HG03439 (cell line): ENCODE data around the gene EGFL7.

Experiments used
- ATAC-seq: cut with Tn5 transposase; IDR thresholded peaks from one replicate; pipeline ENCODE4 v1.9.1; 2021; ENCODE audit warnings: mild to moderate bottlenecking, moderate library complexity; ENCODE audit not compliant: unreplicated experiment

The EGFL7 gene

GRCh38 chr9:136658849-136659535 lies 3.7 kb upstream of the EGFL7 start:
- no peak for ATAC-seq

DNA sequence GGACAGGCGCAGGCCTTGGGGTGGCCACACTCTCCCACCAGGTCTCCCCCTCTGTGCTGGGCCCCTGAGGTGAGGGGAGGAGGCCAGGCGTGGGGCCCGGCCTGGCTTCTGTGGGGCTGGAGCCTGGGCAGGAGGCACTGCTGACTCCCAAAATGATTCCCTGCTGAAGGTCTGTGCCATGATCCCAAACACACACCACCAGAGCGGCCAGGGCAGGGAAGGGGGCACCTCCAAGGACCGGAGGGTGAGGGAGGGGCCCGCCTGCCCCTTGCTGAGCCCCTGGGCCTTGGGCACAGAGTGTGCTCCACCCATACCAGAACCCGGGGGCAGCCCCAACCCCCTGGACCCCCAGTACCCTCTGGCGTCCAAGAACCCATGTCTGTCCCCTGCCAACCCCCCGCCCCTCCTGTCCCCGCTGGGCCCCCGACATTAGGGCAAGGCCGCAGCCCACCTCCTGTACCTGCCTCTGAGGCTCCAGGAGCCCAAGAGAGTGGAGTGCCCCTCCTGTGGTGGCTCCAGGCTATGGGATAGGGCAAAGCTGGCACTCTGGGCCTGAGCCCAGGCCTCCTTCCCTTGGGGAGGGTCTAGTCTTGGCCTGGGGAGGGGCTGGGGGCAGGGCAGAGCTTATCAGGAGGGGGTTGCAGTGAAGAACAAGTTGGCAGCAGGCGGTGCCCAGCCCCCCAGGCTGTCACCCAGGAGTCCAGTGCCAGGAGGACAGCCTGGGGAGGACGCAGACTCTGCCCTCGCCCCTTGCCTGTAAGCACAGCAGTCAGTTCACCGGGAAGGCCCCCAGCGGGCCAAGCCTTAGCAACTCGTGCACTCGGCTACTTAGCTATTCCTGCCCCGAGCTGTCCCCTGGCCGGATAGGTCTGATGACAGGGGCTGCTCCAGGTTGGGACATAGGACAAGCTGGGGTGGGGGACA lies 2.6 kb upstream of the EGFL7 start:
- no peak for ATAC-seq

- ATAC-seq = no peak
These were observed 1.7 kb upstream of the EGFL7 start for GRCh38 chr9:136660971-136661550.

GRCh38 chr9:136661641-136662325 lies 933 bp upstream of the EGFL7 start:
- no peak for ATAC-seq

GRCh38 chr9:136662326-136662655 lies 425 bp upstream of the EGFL7 start:
- no peak for ATAC-seq

- no peak for ATAC-seq
These were observed 1.5 kb downstream of the EGFL7 start for GRCh38 chr9:136664000-136664915.

- ATAC-seq = no peak
These were observed 2.5 kb downstream of the EGFL7 start for GRCh38 chr9:136665111-136665703.

DNA sequence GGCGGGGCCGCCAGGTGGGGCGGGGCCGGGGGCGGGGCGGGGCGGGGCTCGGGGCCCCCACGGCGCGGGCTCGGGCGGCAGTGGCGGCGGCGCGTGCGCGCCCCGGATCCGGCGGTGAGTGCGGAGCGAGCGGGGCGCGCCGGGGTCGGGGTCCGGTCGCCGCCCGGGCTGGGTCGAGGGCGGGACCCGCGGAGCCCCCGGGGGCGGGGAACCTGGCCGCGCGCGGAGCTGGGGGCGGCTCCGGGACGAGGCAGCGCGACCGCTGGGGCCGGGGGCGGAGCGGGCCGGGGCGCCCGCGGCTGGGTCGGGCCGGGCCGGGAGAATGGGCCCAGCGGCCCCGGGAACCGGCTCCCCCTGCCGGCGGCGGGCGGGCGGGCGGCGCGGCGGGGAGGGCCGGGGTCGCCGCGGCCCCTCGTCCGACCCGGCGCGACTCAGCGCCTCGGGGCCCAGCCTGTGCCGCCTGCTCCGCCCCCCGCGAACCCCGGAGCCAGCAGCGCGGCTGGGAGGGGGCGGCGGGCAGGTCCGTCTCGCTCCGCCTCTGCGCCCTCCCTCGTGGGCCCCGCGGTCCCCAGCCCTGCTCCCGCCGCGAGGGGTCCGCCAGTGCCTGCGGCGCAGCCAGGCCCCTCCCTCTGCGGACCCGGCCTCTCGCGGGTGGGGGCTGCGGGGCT lies 3.1 kb downstream of the EGFL7 start:
- ATAC-seq = no peak

- no peak for ATAC-seq
These were observed 3.9 kb downstream of the EGFL7 start for GRCh38 chr9:136666372-136667213.

- no peak for ATAC-seq
These were observed 4.7 kb downstream of the EGFL7 start for GRCh38 chr9:136667214-136667939.

DNA sequence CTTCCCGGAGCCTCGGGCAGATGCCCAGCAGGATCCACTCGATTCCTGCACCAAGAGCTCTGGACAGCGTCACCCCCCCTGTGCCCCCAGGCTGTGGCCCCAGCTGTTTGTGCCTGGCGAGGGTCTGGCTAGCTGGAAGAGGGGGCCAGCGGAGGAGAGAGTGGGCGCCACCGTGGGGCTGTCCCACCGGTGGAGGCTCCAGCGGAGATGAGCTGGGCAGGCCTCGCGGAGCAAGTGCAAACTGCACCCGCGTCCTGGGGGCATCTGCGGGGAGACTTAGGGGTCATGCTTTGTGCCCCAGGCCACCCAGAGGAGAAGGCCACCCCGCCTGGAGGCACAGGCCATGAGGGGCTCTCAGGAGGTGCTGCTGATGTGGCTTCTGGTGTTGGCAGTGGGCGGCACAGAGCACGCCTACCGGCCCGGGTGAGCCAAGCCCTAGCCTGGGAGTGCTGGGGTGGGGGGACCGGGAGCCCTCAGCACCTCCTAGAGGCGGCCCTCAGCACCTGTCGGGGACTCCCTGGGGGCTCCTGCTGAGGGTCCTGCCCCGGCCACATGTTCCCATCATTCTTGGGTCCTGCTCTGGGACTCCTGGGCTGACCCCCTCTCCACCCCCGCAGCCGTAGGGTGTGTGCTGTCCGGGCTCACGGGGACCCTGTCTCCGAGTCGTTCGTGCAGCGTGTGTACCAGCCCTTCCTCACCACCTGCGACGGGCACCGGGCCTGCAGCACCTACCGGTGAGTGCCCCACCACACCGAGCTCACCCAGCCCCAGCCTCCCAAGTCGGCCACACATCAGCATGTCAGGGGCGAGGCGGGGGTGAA lies 5.4 kb downstream of the EGFL7 start:
- ATAC-seq = no peak

GRCh38 chr9:136668983-136669790 lies 6.5 kb downstream of the EGFL7 start:
- ATAC-seq = no peak

DNA sequence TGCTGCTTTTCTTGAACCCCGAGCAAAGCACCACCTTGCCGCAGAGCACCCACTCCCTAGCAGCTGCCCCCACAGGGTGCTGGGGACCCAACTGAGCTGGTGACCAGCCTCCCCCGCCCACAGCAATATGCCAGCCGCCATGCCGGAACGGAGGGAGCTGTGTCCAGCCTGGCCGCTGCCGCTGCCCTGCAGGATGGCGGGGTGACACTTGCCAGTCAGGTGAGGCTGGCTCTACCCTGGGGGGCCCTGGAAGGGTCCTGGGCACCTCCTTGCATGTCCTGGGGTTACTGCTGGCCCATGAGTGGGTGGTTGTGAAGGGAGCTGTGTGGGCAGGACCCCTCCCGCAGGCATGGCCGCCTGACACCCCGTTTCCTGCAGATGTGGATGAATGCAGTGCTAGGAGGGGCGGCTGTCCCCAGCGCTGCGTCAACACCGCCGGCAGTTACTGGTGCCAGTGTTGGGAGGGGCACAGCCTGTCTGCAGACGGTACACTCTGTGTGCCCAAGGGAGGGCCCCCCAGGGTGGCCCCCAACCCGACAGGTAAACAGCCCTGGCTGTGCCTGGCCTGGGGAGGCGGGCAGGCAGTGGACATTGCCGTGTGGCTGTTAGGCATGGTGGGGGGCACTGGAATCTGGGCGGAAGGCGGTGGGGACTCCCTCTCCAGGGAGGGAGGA lies 7.2 kb downstream of the EGFL7 start:
- ATAC-seq = no peak

- no peak for ATAC-seq
These were observed 8.0 kb downstream of the EGFL7 start for GRCh38 chr9:136670576-136671253.

GRCh38 chr9:136671254-136671614 lies 8.5 kb downstream of the EGFL7 start:
- ATAC-seq = no peak
